ENCODE data around the gene DROSHA.
"Not testable (repeated sequence)": the region's sequence is repeated elsewhere in the genome, so short reads cannot be mapped to it uniquely, and the experiment has no call there.

The DROSHA gene

DNA sequence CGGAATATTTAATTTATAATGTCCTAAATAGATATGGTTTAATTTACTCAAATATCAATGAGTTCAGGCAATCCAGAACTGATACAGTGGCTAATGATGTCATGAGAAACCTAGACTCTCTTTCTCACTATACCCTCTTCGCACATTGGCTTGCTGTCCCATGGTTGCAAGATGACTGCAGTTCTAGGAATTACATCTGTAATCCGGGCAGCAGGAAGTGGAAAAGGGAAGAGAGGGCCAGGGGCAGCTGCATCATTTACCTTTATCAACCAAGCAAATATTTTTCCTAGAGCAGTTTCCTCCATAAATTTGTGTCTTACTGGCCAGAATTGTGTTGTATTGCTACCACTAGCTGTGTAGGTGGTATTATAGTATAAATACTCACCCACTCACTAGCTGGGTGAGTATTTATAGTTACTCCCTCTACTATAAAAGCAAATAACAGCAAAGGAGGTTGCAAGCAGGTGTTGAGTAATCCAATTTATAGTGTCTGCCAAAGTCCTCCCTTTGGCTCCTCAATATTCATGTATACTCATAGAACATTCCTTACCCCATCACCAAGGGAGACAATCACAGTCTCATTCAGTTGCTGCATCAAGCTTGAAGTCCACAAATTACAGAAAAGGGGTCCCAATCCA is 168.8 kb downstream of the DROSHA start:
- Histone ChIP-seq H3K4ac (ENCODE audit: low read depth in 1 of 2, low read length in 2 of 2) (no peak overlapping the region), H2BK120ac (ENCODE audit: low read depth, low read length) (no peak overlapping the region), H3K9ac (ENCODE audit: low read length) (no peak overlapping the region), H3K23ac (ENCODE audit: low read length in 2 of 2) (no peak overlapping the region), H3K14ac (ENCODE audit: low read length in 2 of 2) (no peak overlapping the region), H2BK5ac (ENCODE audit: low read depth, low read length, poor library complexity, severe bottlenecking) (no peak overlapping the region), H2AFZ (ENCODE audit: low read depth, low read length) (no peak overlapping the region), H3K18ac (ENCODE audit: low read depth in 1 of 2, low read length in 2 of 2) (no peak overlapping the region), H2BK15ac (ENCODE audit: low read depth, poor library complexity, severe bottlenecking) (no peak overlapping the region), H3K9me3 (ENCODE audit: control insufficient read depth, low read length) (no peaks in the 10 kb centered on the region), H2AK5ac (ENCODE audit: low read length, severe bottlenecking) (no peak overlapping the region), H3K27me3 (ENCODE audit: control insufficient read depth in 1 of 2, insufficient read depth in 1 of 2, low read length in 2 of 2) (no peaks in the 10 kb centered on the region), H3K27ac (ENCODE audit: low read length, poor library complexity, severe bottlenecking) (peak overlapping the region; percentile 34), H3K79me1 (replicated peaks; ENCODE audit: low read length, poor library complexity, severe bottlenecking) (no peaks in the 10 kb centered on the region), H3K36me3 (ENCODE audit: control insufficient read depth in 1 of 2, insufficient read depth in 2 of 2, low read depth in 1 of 2, low read length in 2 of 2) (no peaks in the 10 kb centered on the region), H2BK12ac (ENCODE audit: low read length in 2 of 2) (no peak overlapping the region), H3K4me2 (ENCODE audit: low read length, poor library complexity, severe bottlenecking) (no peak overlapping the region), H4K91ac (ENCODE audit: low read length) (no peak overlapping the region), H3K4me3 (ENCODE audit: insufficient read depth in 1 of 2, low read depth in 1 of 2, low read length in 2 of 2) (no peak overlapping the region), H3K4me1 (ENCODE audit: control insufficient read depth, insufficient read depth, low read depth, low read length) (peaks cover 12% of the 10 kb centered on the region), H4K8ac (ENCODE audit: low read length) (no peak overlapping the region)
- DNase-seq = no peak
- no CpG with 5 or more reads among the region's 3 CpGs for WGBS

- Histone ChIP-seq H2AK5ac (ENCODE audit: low read length, severe bottlenecking) (no peak overlapping the region), H3K4ac (ENCODE audit: low read depth in 1 of 2, low read length in 2 of 2) (no peak overlapping the region), H2AFZ (ENCODE audit: low read depth, low read length) (no peak overlapping the region), H2BK12ac (ENCODE audit: low read length in 2 of 2) (no peak overlapping the region), H3K9me3 (ENCODE audit: control insufficient read depth, low read length) (no peaks in the 10 kb centered on the region), H3K9ac (ENCODE audit: low read length) (no peak overlapping the region), H2BK120ac (ENCODE audit: low read depth, low read length) (no peak overlapping the region), H4K91ac (ENCODE audit: low read length) (no peak overlapping the region), H3K23ac (ENCODE audit: low read length in 2 of 2) (no peak overlapping the region), H3K36me3 (ENCODE audit: control insufficient read depth in 1 of 2, insufficient read depth in 2 of 2, low read depth in 1 of 2, low read length in 2 of 2) (no peaks in the 10 kb centered on the region), H3K27ac (ENCODE audit: low read length, poor library complexity, severe bottlenecking) (peak overlapping the region; percentile 56), H3K14ac (ENCODE audit: low read length in 2 of 2) (no peak overlapping the region), H3K27me3 (ENCODE audit: control insufficient read depth in 1 of 2, insufficient read depth in 1 of 2, low read length in 2 of 2) (no peaks in the 10 kb centered on the region), H3K4me3 (ENCODE audit: insufficient read depth in 1 of 2, low read depth in 1 of 2, low read length in 2 of 2) (no peak overlapping the region), H2BK5ac (ENCODE audit: low read depth, low read length, poor library complexity, severe bottlenecking) (no peak overlapping the region), H2BK15ac (ENCODE audit: low read depth, poor library complexity, severe bottlenecking) (no peak overlapping the region), H4K8ac (ENCODE audit: low read length) (no peak overlapping the region), H3K4me2 (ENCODE audit: low read length, poor library complexity, severe bottlenecking) (no peak overlapping the region), H3K18ac (ENCODE audit: low read depth in 1 of 2, low read length in 2 of 2) (no peak overlapping the region), H3K4me1 (ENCODE audit: control insufficient read depth, insufficient read depth, low read depth, low read length) (peaks cover 12% of the 10 kb centered on the region), H3K79me1 (replicated peaks; ENCODE audit: low read length, poor library complexity, severe bottlenecking) (no peaks in the 10 kb centered on the region)
- WGBS = no CpG with 5 or more reads among the region's 1 CpG
- DNase-seq = no peak
Observed at GRCh38 chr5:31362529-31362900, 169.4 kb downstream of the DROSHA start.

- not testable (repeated sequence) for H2BK15ac ChIP-seq (ENCODE audit: low read depth, poor library complexity, severe bottlenecking); H2BK12ac ChIP-seq (ENCODE audit: low read length in 2 of 2); H3K4me3 ChIP-seq (ENCODE audit: insufficient read depth in 1 of 2, low read depth in 1 of 2, low read length in 2 of 2); H4K8ac ChIP-seq (ENCODE audit: low read length); H2BK120ac ChIP-seq (ENCODE audit: low read depth, low read length); H3K18ac ChIP-seq (ENCODE audit: low read depth in 1 of 2, low read length in 2 of 2); H3K9ac ChIP-seq (ENCODE audit: low read length); H2AFZ ChIP-seq (ENCODE audit: low read depth, low read length); H3K9me3 ChIP-seq (ENCODE audit: control insufficient read depth, low read length); H3K27me3 ChIP-seq (ENCODE audit: control insufficient read depth in 1 of 2, insufficient read depth in 1 of 2, low read length in 2 of 2); H3K36me3 ChIP-seq (ENCODE audit: control insufficient read depth in 1 of 2, insufficient read depth in 2 of 2, low read depth in 1 of 2, low read length in 2 of 2); H3K4me2 ChIP-seq (ENCODE audit: low read length, poor library complexity, severe bottlenecking); DNase-seq; H3K79me1 ChIP-seq (replicated peaks; ENCODE audit: low read length, poor library complexity, severe bottlenecking); H2BK5ac ChIP-seq (ENCODE audit: low read depth, low read length, poor library complexity, severe bottlenecking); H3K4ac ChIP-seq (ENCODE audit: low read depth in 1 of 2, low read length in 2 of 2); H3K14ac ChIP-seq (ENCODE audit: low read length in 2 of 2); H3K23ac ChIP-seq (ENCODE audit: low read length in 2 of 2); H4K91ac ChIP-seq (ENCODE audit: low read length)
- WGBS = 72% methylated on average over 5 of the region's 6 CpGs
- Histone ChIP-seq H3K4me1 (ENCODE audit: control insufficient read depth, insufficient read depth, low read depth, low read length) (peaks cover 10% of the 10 kb centered on the region), H2AK5ac (ENCODE audit: low read length, severe bottlenecking) (peak overlapping the region; percentile 74), H3K27ac (ENCODE audit: low read length, poor library complexity, severe bottlenecking) (peak overlapping the region; percentile 56)
Observed at GRCh38 chr5:31361704-31362528, 170.0 kb downstream of the DROSHA start.

- H3K4me1 ChIP-seq (ENCODE audit: control insufficient read depth, insufficient read depth, low read depth, low read length) = peaks cover 9% of the 10 kb centered on the region
- H2BK120ac ChIP-seq (ENCODE audit: low read depth, low read length) = no peak overlapping the region
- H3K23ac ChIP-seq (ENCODE audit: low read length in 2 of 2) = no peak overlapping the region
- H3K4me2 ChIP-seq (ENCODE audit: low read length, poor library complexity, severe bottlenecking) = no peak overlapping the region
- H3K36me3 ChIP-seq (ENCODE audit: control insufficient read depth in 1 of 2, insufficient read depth in 2 of 2, low read depth in 1 of 2, low read length in 2 of 2) = no peaks in the 10 kb centered on the region
- H2BK5ac ChIP-seq (ENCODE audit: low read depth, low read length, poor library complexity, severe bottlenecking) = no peak overlapping the region
- no peak overlapping the region for H4K8ac ChIP-seq (ENCODE audit: low read length)
- no peak overlapping the region for H3K18ac ChIP-seq (ENCODE audit: low read depth in 1 of 2, low read length in 2 of 2)
- no peak overlapping the region for H3K27ac ChIP-seq (ENCODE audit: low read length, poor library complexity, severe bottlenecking)
- H2BK15ac ChIP-seq (ENCODE audit: low read depth, poor library complexity, severe bottlenecking) = no peak overlapping the region
- no peak for DNase-seq
- WGBS = 55% methylated on average over 1 of the region's 1 CpG
- no peak overlapping the region for H2BK12ac ChIP-seq (ENCODE audit: low read length in 2 of 2)
- H4K91ac ChIP-seq (ENCODE audit: low read length) = no peak overlapping the region
- H3K27me3 ChIP-seq (ENCODE audit: control insufficient read depth in 1 of 2, insufficient read depth in 1 of 2, low read length in 2 of 2) = no peaks in the 10 kb centered on the region
- H3K14ac ChIP-seq (ENCODE audit: low read length in 2 of 2) = no peak overlapping the region
- no peak overlapping the region for H2AFZ ChIP-seq (ENCODE audit: low read depth, low read length)
- H3K9me3 ChIP-seq (ENCODE audit: control insufficient read depth, low read length) = no peaks in the 10 kb centered on the region
- H3K9ac ChIP-seq (ENCODE audit: low read length) = no peak overlapping the region
- no peak overlapping the region for H3K4me3 ChIP-seq (ENCODE audit: insufficient read depth in 1 of 2, low read depth in 1 of 2, low read length in 2 of 2)
- peak overlapping the region; percentile 59 for H2AK5ac ChIP-seq (ENCODE audit: low read length, severe bottlenecking)
- H3K4ac ChIP-seq (ENCODE audit: low read depth in 1 of 2, low read length in 2 of 2) = no peak overlapping the region
- no peaks in the 10 kb centered on the region for H3K79me1 ChIP-seq (replicated peaks; ENCODE audit: low read length, poor library complexity, severe bottlenecking)
Observed at GRCh38 chr5:31361234-31361633, 170.7 kb downstream of the DROSHA start.

Measured in mesenchymal stem cell (in vitro differentiated cells and primary cell).